HepG2 (cell line): ENCODE results near the gene GRAP. TPM values are rescaled to one million over a fixed set of nuclear protein-coding genes. Genes with fewer than 3 reads are reported as not detected.

Source experiments
- BHLHE40 ChIP-seq: IDR thresholded peaks from 2 replicates; pipeline ENCODE4 v1.6.1; 2011; ENCODE audit warnings: low read length, improper control_type of control experiment
- CREB1 ChIP-seq, 2 experiments: fragments of 450-650 bp in 1 of 2; IDR thresholded peaks; 2 replicates each; pipeline ENCODE4 v1.6.1; 2016 to 2017; ENCODE audit warnings: control low read depth in 1 of 2, mild to moderate bottlenecking in 1 of 2, missing compliant biosample characterization in 1 of 2, missing genetic modification characterization in 1 of 2
- EEA1 ChIP-seq: sonication (generic); formaldehyde crosslinking; IDR thresholded peaks from 2 replicates; pipeline ENCODE4 v1.5.1; 2020; ENCODE audit warnings: mild to moderate bottlenecking, missing genetic modification reagents, borderline replicate concordance
- KDM2A ChIP-seq: sonication (generic); formaldehyde crosslinking; IDR thresholded peaks from 2 replicates; pipeline ENCODE4 v1.4.0; 2020; ENCODE audit warnings: low read depth, missing genetic modification reagents, borderline replicate concordance
- MAF1 ChIP-seq: sonication (generic); formaldehyde crosslinking; IDR thresholded peaks from 2 replicates; pipeline ENCODE4 v1.5.0; 2020; ENCODE audit warnings: missing genetic modification reagents, borderline replicate concordance
- MED1 ChIP-seq: sonication (generic); formaldehyde crosslinking; IDR thresholded peaks from 2 replicates; pipeline ENCODE4 v1.4.0; 2020; ENCODE audit warnings: missing genetic modification reagents
- PITX1 ChIP-seq: sonication (generic); formaldehyde crosslinking; IDR thresholded peaks from 2 replicates; pipeline ENCODE4 v1.5.1; 2020; ENCODE audit warnings: mild to moderate bottlenecking, missing genetic modification reagents
- REL ChIP-seq: sonication (generic); formaldehyde crosslinking; conservative IDR thresholded peaks from 2 replicates; pipeline ENCODE4 v1.8.0; 2022; ENCODE audit warnings: mild to moderate bottlenecking, missing genetic modification reagents, moderate library complexity
- SP140L ChIP-seq: sonication (generic); formaldehyde crosslinking; IDR thresholded peaks from 2 replicates; pipeline ENCODE4 v1.4.0; 2020; ENCODE audit warnings: missing genetic modification reagents, borderline replicate concordance
- STAG1 ChIP-seq: sonication (generic); formaldehyde crosslinking; IDR thresholded peaks from 2 replicates; pipeline ENCODE4 v1.4.0; 2020; ENCODE audit warnings: missing genetic modification reagents
- YY1 ChIP-seq: IDR thresholded peaks from 2 replicates; pipeline ENCODE4 v1.6.1; 2011; ENCODE audit warnings: low read length, low read depth, moderate library complexity, mild to moderate bottlenecking; ENCODE audit not compliant: insufficient read depth, insufficient replicate concordance
- ZNF619 ChIP-seq: sonication (generic); formaldehyde crosslinking; IDR thresholded peaks from 2 replicates; pipeline ENCODE4 v1.4.0; 2020; ENCODE audit warnings: mild to moderate bottlenecking, missing genetic modification reagents
- polyA plus RNA-seq, 8 experiments: library from polyadenylated mRNA; depleted of rRNA in 3 of 8; stranded (reverse) in 7 of 8; unstranded in 1 of 8; fragments of >200 nt; fragmentation: Illumina TruSeq in 4 of 8; extraction: Trizol in 4 of 8; gene quantifications; 2 replicates each; pipeline versions ENCODE4 v1.2.1 to v1.2.3, GENCODE V29; 2011 to 2016; ENCODE audit warnings: low read depth in 4 of 8, missing spikeins in 1 of 8, mixed read lengths in 1 of 8; ENCODE audit not compliant: insufficient read depth in 1 of 8
- total RNA-seq, 5 experiments: library from RNA; depleted of rRNA; stranded (reverse); fragments of >200 nt; fragmentation: Illumina TruSeq; extraction: Trizol; gene quantifications; 2 replicates each; pipeline ENCODE4 v1.2.3, GENCODE V29; 2016; ENCODE audit warnings: low read depth in 1 of 5
- TF ChIP-seq, protein P1 (sequence below): sonication (generic); formaldehyde crosslinking; IDR thresholded peaks from 2 replicates; pipeline ENCODE4 v1.8.0; 2022; ENCODE audit warnings: missing genetic modification reagents, mild to moderate bottlenecking, moderate library complexity, borderline replicate concordance
- TF ChIP-seq, protein P2 (sequence below): sonication (generic); formaldehyde crosslinking; IDR thresholded peaks from 2 replicates; pipeline ENCODE4 v1.5.0; 2020; ENCODE audit warnings: mild to moderate bottlenecking, missing genetic modification reagents
- TF ChIP-seq, protein P3 (sequence below): IDR thresholded peaks from 2 replicates; pipeline ENCODE4 v1.6.1; 2016; ENCODE audit warnings: mild to moderate bottlenecking, missing biosample characterization, missing genetic modification reagents
- TF ChIP-seq, protein P4 (sequence below): sonication (generic); formaldehyde crosslinking; IDR thresholded peaks from 2 replicates; pipeline ENCODE4 v1.8.1; 2023; ENCODE audit warnings: mild to moderate bottlenecking, missing genetic modification reagents, borderline replicate concordance
- TF ChIP-seq, protein P5 (sequence below): sonication (generic); formaldehyde crosslinking; IDR thresholded peaks from 2 replicates; pipeline ENCODE4 v1.4.0; 2020; ENCODE audit warnings: missing genetic modification reagents
- TF ChIP-seq, protein P6 (sequence below): sonication (generic); formaldehyde crosslinking; IDR thresholded peaks from 2 replicates; pipeline ENCODE4 v1.5.0; 2020; ENCODE audit warnings: mild to moderate bottlenecking, missing genetic modification reagents

The GRAP gene
- total and polyA plus RNA-seq, 2 of the 13 experiments (the other 11 are each of a cell fraction or from before 2014, with no cell fraction given) = 0.77 to 1.7 TPM

DNA sequence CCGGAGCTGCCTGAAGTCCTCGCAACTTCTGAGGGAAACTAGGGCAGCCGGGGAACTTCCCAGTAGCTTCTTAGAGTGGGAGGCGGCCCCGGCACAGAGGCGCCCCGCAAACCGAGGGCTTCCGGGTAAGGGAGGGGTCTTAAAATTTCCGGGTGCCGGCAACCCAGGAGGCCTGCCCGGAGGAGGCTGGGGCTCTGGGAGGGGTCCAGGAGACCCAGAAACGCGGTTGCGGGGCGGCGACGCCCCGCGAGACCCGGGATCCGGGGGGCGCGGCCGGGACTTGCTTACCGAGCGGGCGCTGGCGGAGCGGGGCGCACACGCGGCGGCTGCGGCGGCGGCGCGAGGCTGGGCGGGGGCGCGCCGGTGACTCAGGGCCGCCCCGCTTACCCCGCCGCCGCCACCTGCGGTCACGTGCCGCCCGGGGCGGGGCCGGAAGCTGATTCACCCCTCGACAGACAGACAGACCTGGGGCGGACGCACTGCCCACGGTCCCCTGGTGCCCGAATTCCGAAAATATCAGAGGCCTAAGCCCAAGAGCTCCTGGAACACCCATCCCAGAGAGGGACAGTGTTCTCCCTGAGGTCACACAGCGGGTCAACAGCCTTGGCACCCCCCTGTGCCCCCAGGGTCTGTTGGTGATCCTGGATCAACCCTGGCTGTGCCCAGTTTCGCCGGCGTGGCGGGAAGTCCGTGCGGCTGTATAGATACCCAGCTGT lies 42.2 kb downstream of the GRAP start, which contains the start of gene FAM83G (continued):
- TF ChIP-seq, protein P1, sequence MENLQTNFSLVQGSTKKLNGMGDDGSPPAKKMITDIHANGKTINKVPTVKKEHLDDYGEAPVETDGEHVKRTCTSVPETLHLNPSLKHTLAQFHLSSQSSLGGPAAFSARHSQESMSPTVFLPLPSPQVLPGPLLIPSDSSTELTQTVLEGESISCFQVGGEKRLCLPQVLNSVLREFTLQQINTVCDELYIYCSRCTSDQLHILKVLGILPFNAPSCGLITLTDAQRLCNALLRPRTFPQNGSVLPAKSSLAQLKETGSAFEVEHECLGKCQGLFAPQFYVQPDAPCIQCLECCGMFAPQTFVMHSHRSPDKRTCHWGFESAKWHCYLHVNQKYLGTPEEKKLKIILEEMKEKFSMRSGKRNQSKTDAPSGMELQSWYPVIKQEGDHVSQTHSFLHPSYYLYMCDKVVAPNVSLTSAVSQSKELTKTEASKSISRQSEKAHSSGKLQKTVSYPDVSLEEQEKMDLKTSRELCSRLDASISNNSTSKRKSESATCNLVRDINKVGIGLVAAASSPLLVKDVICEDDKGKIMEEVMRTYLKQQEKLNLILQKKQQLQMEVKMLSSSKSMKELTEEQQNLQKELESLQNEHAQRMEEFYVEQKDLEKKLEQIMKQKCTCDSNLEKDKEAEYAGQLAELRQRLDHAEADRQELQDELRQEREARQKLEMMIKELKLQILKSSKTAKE (CRISPR knock-in tag) = peak; percentile 63; the same call in 1 of the 2 replicates
- TF ChIP-seq, protein P2, sequence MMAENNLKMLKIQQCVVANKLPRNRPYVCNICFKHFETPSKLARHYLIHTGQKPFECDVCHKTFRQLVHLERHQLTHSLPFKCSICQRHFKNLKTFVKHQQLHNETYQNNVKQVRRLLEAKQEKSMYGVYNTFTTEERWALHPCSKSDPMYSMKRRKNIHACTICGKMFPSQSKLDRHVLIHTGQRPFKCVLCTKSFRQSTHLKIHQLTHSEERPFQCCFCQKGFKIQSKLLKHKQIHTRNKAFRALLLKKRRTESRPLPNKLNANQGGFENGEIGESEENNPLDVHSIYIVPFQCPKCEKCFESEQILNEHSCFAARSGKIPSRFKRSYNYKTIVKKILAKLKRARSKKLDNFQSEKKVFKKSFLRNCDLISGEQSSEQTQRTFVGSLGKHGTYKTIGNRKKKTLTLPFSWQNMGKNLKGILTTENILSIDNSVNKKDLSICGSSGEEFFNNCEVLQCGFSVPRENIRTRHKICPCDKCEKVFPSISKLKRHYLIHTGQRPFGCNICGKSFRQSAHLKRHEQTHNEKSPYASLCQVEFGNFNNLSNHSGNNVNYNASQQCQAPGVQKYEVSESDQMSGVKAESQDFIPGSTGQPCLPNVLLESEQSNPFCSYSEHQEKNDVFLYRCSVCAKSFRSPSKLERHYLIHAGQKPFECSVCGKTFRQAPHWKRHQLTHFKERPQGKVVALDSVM (CRISPR knock-in tag) = no peak
- no peak for TF ChIP-seq CREB1 (IDR thresholded peaks at IDR 0.05)
- no peak for TF ChIP-seq CREB1 (CRISPR knock-in tag; IDR thresholded peaks at IDR 0.05)
- TF ChIP-seq PITX1 = no peak
- TF ChIP-seq, protein P3, sequence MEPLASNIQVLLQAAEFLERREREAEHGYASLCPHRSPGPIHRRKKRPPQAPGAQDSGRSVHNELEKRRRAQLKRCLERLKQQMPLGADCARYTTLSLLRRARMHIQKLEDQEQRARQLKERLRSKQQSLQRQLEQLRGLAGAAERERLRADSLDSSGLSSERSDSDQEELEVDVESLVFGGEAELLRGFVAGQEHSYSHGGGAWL (CRISPR knock-in tag) = no peak
- no peak for TF ChIP-seq YY1
- no peak for TF ChIP-seq MAF1
- TF ChIP-seq, protein P4, sequence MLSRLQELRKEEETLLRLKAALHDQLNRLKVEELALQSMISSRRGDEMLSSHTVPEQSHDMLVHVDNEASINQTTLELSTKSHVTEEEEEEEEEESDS (CRISPR knock-in tag) = no peak
- TF ChIP-seq KDM2A (CRISPR knock-in tag) = no peak; the same call in 1 of the 2 replicates
- TF ChIP-seq, protein P5, sequence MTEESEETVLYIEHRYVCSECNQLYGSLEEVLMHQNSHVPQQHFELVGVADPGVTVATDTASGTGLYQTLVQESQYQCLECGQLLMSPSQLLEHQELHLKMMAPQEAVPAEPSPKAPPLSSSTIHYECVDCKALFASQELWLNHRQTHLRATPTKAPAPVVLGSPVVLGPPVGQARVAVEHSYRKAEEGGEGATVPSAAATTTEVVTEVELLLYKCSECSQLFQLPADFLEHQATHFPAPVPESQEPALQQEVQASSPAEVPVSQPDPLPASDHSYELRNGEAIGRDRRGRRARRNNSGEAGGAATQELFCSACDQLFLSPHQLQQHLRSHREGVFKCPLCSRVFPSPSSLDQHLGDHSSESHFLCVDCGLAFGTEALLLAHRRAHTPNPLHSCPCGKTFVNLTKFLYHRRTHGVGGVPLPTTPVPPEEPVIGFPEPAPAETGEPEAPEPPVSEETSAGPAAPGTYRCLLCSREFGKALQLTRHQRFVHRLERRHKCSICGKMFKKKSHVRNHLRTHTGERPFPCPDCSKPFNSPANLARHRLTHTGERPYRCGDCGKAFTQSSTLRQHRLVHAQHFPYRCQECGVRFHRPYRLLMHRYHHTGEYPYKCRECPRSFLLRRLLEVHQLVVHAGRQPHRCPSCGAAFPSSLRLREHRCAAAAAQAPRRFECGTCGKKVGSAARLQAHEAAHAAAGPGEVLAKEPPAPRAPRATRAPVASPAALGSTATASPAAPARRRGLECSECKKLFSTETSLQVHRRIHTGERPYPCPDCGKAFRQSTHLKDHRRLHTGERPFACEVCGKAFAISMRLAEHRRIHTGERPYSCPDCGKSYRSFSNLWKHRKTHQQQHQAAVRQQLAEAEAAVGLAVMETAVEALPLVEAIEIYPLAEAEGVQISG (CRISPR knock-in tag) = no peak
- TF ChIP-seq EEA1 = no peak
- no peak for TF ChIP-seq REL (CRISPR knock-in tag)
- no peak for TF ChIP-seq ZNF619 (CRISPR knock-in tag)
- no peak for TF ChIP-seq STAG1
- peak; percentile 96 for TF ChIP-seq BHLHE40
- TF ChIP-seq, protein P6, sequence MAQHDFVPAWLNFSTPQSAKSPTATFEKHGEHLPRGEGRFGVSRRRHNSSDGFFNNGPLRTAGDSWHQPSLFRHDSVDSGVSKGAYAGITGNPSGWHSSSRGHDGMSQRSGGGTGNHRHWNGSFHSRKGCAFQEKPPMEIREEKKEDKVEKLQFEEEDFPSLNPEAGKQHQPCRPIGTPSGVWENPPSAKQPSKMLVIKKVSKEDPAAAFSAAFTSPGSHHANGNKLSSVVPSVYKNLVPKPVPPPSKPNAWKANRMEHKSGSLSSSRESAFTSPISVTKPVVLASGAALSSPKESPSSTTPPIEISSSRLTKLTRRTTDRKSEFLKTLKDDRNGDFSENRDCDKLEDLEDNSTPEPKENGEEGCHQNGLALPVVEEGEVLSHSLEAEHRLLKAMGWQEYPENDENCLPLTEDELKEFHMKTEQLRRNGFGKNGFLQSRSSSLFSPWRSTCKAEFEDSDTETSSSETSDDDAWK (CRISPR knock-in tag) = no peak
- TF ChIP-seq SP140L (CRISPR knock-in tag) = no peak
- peak; percentile 25; the same call in 1 of the 2 replicates for TF ChIP-seq MED1
